ENCODE measurements around the gene SIRT2.

Gene SIRT2

GRCh38 chr19:38939957-38940356 lies 40.5 kb upstream of the SIRT2 start:
- Histone ChIP-seq H3F3A (ENCODE audit: low read depth) (no peaks in the 10 kb centered on the region), H3K4me1 (ENCODE audit: insufficient read depth, low read length, poor library complexity, severe bottlenecking) (peaks cover 18% of the 10 kb centered on the region), H3K9ac (ENCODE audit: low read depth, low read length, poor library complexity, severe bottlenecking) (peak overlapping the region; percentile 32), H3K9me3 (ENCODE audit: insufficient read depth, low read depth, low read length) (no peaks in the 10 kb centered on the region), H3K36me3 (ENCODE audit: insufficient read depth, low read length) (no peaks in the 10 kb centered on the region), H3K27me3 (ENCODE audit: insufficient read depth, low read length, poor library complexity, severe bottlenecking) (no peaks in the 10 kb centered on the region), H3K4me3 (ENCODE audit: low read length, poor library complexity, severe bottlenecking) (peak overlapping the region; percentile 8), H2AFZ (ENCODE audit: low read length) (no peak overlapping the region), H3K9me2 (replicated peaks; ENCODE audit: low read depth, low read length) (no peaks in the 10 kb centered on the region), H4K20me1 (ENCODE audit: insufficient read depth, low read length, poor library complexity, severe bottlenecking) (no peaks in the 10 kb centered on the region), H3K79me2 (ENCODE audit: insufficient read depth, low read length) (no peaks in the 10 kb centered on the region), H3K4me2 (ENCODE audit: low read depth, low read length, poor library complexity, severe bottlenecking) (peak overlapping the region; percentile 50)
- TF ChIP-seq CTCF (conservative IDR thresholded peaks at IDR 0.05; ENCODE audit: low read length) (no peak), EZH2phosphoT487 (IDR thresholded peaks at IDR 0.05; ENCODE audit: borderline replicate concordance) (no peak)

- TF ChIP-seq EZH2phosphoT487 (IDR thresholded peaks at IDR 0.05; ENCODE audit: borderline replicate concordance) (no peak), CTCF (conservative IDR thresholded peaks at IDR 0.05; ENCODE audit: low read length) (no peak)
- no peaks in the 10 kb centered on the region for H3K9me2 ChIP-seq (replicated peaks; ENCODE audit: low read depth, low read length)
- no peak overlapping the region for H3K4me3 ChIP-seq (ENCODE audit: low read length, poor library complexity, severe bottlenecking)
- H3K9me3 ChIP-seq (ENCODE audit: insufficient read depth, low read depth, low read length) = no peaks in the 10 kb centered on the region
- no peak overlapping the region for H3K9ac ChIP-seq (ENCODE audit: low read depth, low read length, poor library complexity, severe bottlenecking)
- no peaks in the 10 kb centered on the region for H3K36me3 ChIP-seq (ENCODE audit: insufficient read depth, low read length)
- H2AFZ ChIP-seq (ENCODE audit: low read length) = no peak overlapping the region
- no peak overlapping the region for H3K4me2 ChIP-seq (ENCODE audit: low read depth, low read length, poor library complexity, severe bottlenecking)
- H3K27me3 ChIP-seq (ENCODE audit: insufficient read depth, low read length, poor library complexity, severe bottlenecking) = no peaks in the 10 kb centered on the region
- H3F3A ChIP-seq (ENCODE audit: low read depth) = no peaks in the 10 kb centered on the region
- peaks cover 16% of the 10 kb centered on the region for H3K4me1 ChIP-seq (ENCODE audit: insufficient read depth, low read length, poor library complexity, severe bottlenecking)
- peaks cover 30% of the 10 kb centered on the region for H3K79me2 ChIP-seq (ENCODE audit: insufficient read depth, low read length)
- H4K20me1 ChIP-seq (ENCODE audit: insufficient read depth, low read length, poor library complexity, severe bottlenecking) = peaks cover 5% of the 10 kb centered on the region
Measured at GRCh38 chr19:38933544-38933943, 34.1 kb upstream of the SIRT2 start.

- Histone ChIP-seq H3K9me2 (replicated peaks; ENCODE audit: low read depth, low read length) (no peaks in the 10 kb centered on the region), H2AFZ (ENCODE audit: low read length) (no peak overlapping the region), H3K36me3 (ENCODE audit: insufficient read depth, low read length) (no peaks in the 10 kb centered on the region), H3K27me3 (ENCODE audit: insufficient read depth, low read length, poor library complexity, severe bottlenecking) (no peaks in the 10 kb centered on the region), H3K4me3 (ENCODE audit: low read length, poor library complexity, severe bottlenecking) (no peak overlapping the region), H3K4me2 (ENCODE audit: low read depth, low read length, poor library complexity, severe bottlenecking) (peak overlapping the region; percentile 85), H4K20me1 (ENCODE audit: insufficient read depth, low read length, poor library complexity, severe bottlenecking) (peaks cover 5% of the 10 kb centered on the region), H3K9me3 (ENCODE audit: insufficient read depth, low read depth, low read length) (no peaks in the 10 kb centered on the region), H3F3A (ENCODE audit: low read depth) (no peaks in the 10 kb centered on the region), H3K4me1 (ENCODE audit: insufficient read depth, low read length, poor library complexity, severe bottlenecking) (peaks cover 19% of the 10 kb centered on the region), H3K9ac (ENCODE audit: low read depth, low read length, poor library complexity, severe bottlenecking) (no peak overlapping the region), H3K79me2 (ENCODE audit: insufficient read depth, low read length) (peaks cover 34% of the 10 kb centered on the region)
- TF ChIP-seq CTCF (conservative IDR thresholded peaks at IDR 0.05; ENCODE audit: low read length) (peak; percentile 68), EZH2phosphoT487 (IDR thresholded peaks at IDR 0.05; ENCODE audit: borderline replicate concordance) (no peak)
Measured at GRCh38 chr19:38932425-38933179, 33.2 kb upstream of the SIRT2 start.

Data from Loucy (cell line).